GM12872 (cell line): ENCODE data around the gene TRIO.

Experiments
- CTCF ChIP-seq: IDR thresholded peaks from 3 replicates; pipeline ENCODE4 v1.5.1; 2011; ENCODE audit warnings: low read depth, mild to moderate bottlenecking, low read length, moderate library complexity; ENCODE audit not compliant: insufficient read depth

TRIO gene

DNA sequence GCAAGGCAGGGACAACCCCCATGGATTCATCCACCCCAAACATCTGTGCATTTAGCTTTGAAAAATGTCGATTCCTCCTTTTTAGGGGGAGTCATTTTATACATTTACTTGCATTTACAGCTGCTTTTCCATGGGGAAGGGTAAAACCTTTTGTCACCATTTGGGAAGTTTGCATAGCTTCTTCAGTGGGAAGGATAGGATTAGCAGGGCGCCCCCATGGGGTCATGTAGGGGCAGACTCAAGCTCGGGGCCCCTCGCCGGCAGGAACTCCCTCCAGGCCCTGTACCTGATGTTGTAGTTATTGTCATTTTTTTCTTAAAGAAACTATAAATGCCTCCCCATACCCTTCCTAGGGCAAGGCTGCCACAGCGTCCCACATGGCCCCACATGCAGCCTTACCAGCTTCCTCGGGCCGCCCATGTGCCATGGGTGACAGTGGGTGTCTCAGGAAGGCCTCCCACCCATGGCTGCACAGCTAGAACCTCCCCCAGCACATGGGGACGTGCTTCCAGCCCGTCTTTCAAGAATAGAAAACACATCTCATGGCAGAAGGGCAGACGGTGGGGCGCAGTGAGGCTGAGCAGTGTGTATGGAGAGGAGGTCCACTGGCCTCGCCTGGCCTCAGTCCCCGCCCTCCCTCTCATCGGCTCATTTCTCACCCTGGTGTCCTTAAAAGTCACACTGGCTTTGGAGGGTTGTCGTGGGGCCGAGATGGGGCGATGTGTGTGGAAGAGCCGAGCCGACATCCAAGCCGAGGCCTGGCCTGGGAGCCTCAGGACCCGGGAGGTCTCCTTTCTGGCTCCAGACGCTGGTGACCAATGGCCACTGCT is 362.4 kb downstream of the TRIO start:
- no peak for TF ChIP-seq CTCF

GRCh38 chr5:14506140-14506538 is 363.0 kb downstream of the TRIO start:
- TF ChIP-seq CTCF = no peak

GRCh38 chr5:14506661-14507060 is 363.5 kb downstream of the TRIO start:
- no peak for TF ChIP-seq CTCF

- no peak for TF ChIP-seq CTCF
Measured at GRCh38 chr5:14507156-14507941, 364.2 kb downstream of the TRIO start.

DNA sequence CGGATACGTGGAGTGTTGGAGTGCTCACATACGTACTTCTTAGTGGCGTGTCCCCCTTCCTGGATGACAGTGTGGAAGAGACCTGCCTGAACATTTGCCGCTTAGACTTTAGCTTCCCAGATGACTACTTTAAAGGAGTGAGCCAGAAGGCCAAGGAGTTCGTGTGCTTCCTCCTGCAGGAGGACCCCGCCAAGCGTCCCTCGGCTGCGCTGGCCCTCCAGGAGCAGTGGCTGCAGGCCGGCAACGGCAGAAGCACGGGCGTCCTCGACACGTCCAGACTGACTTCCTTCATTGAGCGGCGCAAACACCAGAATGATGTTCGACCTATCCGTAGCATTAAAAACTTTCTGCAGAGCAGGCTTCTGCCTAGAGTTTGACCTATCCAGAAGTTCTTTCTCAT is 364.9 kb downstream of the TRIO start:
- TF ChIP-seq CTCF = no peak

DNA sequence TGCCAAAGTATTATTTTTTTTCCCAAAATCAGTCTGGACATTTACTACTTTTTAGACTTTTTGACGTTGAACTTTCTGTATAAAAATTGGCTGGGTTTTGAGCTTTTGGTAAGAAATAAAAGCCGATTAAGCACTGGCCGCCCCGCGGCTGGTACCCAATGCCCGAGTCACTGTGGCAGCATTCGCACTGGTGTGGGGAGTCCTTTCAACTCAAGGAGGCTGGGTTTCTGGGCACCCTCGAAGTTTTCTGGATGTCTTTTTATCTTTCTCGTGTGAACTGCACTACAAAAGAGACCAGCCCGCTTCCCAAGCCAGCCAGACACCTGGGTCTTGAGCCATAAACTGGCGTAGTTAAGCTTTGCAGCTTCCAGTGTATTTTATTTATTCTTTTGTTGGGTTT is 366.4 kb downstream of the TRIO start:
- no peak for TF ChIP-seq CTCF

DNA sequence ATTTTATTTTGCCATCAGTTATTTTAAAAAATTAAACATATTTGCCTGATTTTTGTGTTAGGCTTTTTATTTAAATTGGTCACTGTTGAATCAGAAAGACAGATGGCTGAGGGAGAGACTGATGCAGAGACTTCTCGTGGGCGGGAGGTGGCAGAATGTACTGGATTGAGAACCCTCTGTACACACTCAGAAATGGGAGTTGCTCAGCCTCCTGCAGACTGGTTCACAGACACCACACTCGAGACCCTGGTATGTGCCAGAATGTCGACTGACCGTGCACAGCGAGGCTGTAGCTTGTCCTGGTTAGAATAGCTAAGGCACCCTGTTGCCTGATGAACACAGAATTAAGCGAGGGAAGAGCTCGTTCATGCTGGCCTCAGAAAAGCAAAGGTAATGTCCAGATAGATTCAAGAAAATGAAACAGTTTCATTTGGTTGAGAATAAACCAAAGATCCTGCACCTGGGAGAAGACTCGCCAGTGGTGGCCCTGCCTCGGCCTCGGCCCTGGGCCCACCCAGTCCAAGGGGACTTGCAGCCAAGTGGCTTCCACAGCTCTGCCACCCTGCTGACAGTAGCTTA is 367.1 kb downstream of the TRIO start:
- TF ChIP-seq CTCF = no peak
